Keratinocyte (primary cell): Measurements from ENCODE around the gene STEAP3.

Experiments used
- EZH2 ChIP-seq: IDR thresholded peaks from one replicate; pipeline ENCODE4 v1.6.1; 2012; ENCODE audit warnings: inconsistent platforms, mild to moderate bottlenecking, low read length, moderate library complexity
- TF ChIP-seq, protein P1 (sequence below), 3 experiments: IDR thresholded peaks in 1 of 3; conservative IDR thresholded peaks in 1 of 3; optimal IDR thresholded peaks in 1 of 3; 2 replicates in 2 of 3; 3 replicates in 1 of 3; pipeline versions ENCODE3 to v1.5.1; 2011; ENCODE audit warnings: low read length in 3 of 3, mild to moderate bottlenecking in 3 of 3, moderate library complexity in 2 of 3, control low read depth in 1 of 3, inconsistent platforms in 1 of 3; ENCODE audit not compliant: insufficient read depth in 2 of 3; ENCODE audit errors: extremely low read depth in 1 of 3

GRCh38 chr2:119221609-119222008, 2.0 kb upstream of the STEAP3 start:
- TF ChIP-seq, protein P1, sequence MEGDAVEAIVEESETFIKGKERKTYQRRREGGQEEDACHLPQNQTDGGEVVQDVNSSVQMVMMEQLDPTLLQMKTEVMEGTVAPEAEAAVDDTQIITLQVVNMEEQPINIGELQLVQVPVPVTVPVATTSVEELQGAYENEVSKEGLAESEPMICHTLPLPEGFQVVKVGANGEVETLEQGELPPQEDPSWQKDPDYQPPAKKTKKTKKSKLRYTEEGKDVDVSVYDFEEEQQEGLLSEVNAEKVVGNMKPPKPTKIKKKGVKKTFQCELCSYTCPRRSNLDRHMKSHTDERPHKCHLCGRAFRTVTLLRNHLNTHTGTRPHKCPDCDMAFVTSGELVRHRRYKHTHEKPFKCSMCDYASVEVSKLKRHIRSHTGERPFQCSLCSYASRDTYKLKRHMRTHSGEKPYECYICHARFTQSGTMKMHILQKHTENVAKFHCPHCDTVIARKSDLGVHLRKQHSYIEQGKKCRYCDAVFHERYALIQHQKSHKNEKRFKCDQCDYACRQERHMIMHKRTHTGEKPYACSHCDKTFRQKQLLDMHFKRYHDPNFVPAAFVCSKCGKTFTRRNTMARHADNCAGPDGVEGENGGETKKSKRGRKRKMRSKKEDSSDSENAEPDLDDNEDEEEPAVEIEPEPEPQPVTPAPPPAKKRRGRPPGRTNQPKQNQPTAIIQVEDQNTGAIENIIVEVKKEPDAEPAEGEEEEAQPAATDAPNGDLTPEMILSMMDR (optimal IDR thresholded peaks at IDR 0.05 in 1 of 3, IDR thresholded peaks at IDR 0.05 in 1 of 3, conservative IDR thresholded peaks at IDR 0.05 in 1 of 3; ENCODE audit: extremely low read depth in 1 of 3, insufficient read depth in 2 of 3, low read length in 3 of 3) = no peak
- no peak for TF ChIP-seq EZH2
